ENCODE results near the gene RDH8.

- TF ChIP-seq GABPA (IDR thresholded peaks at IDR 0.05; ENCODE audit: low read depth): no peak
- no peak for TF ChIP-seq JUND (IDR thresholded peaks at IDR 0.05; ENCODE audit: low read depth, low read length)
- TF ChIP-seq POLR2AphosphoS5 (IDR thresholded peaks at IDR 0.05; ENCODE audit: low read length): no peak
- TF ChIP-seq BACH1 (IDR thresholded peaks at IDR 0.05; ENCODE audit: borderline replicate concordance): no peak
Measured at GRCh38 chr19:9970481-9970880, 42.8 kb upstream of the RDH8 start.

All from GM12878 (cell line).